Coronary artery (tissue), 2 donors: Measurements from ENCODE around the gene HOXB7.

Source experiments
- DNase-seq: peaks from one replicate; pipeline ENCODE4 v3.0.0-alpha.2; 2017; ENCODE audit warnings: low spot score
- H3K27ac ChIP-seq, 2 donors: fragments of 200-600 bp; sonication (generic); one replicate each; pipeline ENCODE4 v1.5.1; 2016 to 2019
- H3K4me3 ChIP-seq: fragments of 200-600 bp; sonication (generic); 2 replicates; pipeline ENCODE4 v1.5.1; 2016; ENCODE audit warnings: mild to moderate bottlenecking, moderate library complexity
- TF ChIP-seq, protein P1 (sequence below): fragments of 200-600 bp; sonication (generic); IDR thresholded peaks from one replicate; pipeline ENCODE4 v1.5.1; 2019; ENCODE audit warnings: antibody characterized with exemption

HOXB7 gene

DNA sequence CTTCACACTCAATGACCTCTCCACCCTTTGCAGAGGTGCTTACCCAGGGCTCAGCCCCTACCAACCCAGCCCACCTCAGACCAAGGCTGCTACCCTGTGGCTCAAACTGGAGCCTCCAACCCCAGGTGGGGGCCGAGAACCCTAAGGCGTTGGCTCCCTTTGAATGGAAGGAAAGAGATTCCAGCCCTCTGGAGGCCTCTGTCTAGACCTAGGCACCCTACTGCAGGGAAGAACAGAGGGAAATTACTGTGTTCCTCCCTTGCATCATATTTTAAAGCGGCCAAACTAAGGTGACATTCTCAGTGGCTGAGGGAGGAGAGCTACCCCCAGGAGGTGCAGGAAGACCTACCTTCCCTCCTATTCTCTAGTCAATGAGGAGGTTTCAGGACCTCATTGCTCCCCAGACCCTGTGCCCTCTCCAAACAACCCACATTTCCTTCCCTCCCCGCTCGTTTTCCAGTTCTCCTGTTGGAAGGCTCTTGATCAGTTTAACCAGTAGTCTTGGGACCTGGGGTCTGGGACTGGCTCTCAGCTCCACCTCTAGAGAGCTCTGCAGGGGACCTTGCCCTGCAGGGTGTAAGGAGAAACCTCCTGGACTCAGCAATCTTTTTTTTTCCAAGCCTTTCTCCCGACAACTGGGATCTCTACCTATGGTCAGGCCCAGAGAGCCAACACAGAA lies 9.8 kb upstream of the HOXB7 start:
- no peak for DNase-seq
- Histone ChIP-seq H3K27ac (no peak overlapping the region), H3K4me3 (no peak overlapping the region)
- TF ChIP-seq, protein P1, sequence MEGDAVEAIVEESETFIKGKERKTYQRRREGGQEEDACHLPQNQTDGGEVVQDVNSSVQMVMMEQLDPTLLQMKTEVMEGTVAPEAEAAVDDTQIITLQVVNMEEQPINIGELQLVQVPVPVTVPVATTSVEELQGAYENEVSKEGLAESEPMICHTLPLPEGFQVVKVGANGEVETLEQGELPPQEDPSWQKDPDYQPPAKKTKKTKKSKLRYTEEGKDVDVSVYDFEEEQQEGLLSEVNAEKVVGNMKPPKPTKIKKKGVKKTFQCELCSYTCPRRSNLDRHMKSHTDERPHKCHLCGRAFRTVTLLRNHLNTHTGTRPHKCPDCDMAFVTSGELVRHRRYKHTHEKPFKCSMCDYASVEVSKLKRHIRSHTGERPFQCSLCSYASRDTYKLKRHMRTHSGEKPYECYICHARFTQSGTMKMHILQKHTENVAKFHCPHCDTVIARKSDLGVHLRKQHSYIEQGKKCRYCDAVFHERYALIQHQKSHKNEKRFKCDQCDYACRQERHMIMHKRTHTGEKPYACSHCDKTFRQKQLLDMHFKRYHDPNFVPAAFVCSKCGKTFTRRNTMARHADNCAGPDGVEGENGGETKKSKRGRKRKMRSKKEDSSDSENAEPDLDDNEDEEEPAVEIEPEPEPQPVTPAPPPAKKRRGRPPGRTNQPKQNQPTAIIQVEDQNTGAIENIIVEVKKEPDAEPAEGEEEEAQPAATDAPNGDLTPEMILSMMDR: no peak

DNA sequence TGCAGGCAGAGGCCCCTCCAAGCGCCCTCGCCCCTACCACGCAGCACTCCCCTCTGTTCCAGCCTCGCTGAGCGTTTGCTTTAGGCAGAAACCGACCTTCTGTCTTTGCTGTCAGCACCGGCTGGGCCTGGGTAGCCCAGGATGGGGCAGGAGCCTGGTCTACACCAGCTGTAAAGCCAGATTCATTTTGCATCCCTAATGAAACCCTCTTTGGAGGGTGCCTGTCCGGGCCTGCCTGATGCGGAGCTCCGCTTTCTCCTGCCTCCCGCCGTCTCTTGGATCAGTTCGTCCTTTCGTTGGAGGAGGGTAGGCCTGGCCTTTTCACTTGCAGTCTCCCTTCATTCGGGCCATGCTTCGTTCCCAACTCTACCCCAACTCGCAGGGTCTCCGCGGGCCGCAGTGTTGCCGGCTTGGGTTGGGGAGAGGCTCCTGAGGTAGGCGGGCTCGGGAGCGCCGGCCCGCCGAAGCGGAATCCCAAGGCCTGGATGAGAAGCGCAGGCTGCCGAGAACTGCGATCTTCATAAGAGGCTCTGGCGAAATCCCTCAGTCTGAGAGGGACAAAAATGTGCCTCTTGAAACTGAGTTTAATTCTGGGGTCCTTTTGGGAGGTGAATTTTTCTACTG lies 9.1 kb upstream of the HOXB7 start:
- no peak for DNase-seq
- Histone ChIP-seq H3K4me3 (no peak overlapping the region), H3K27ac (no peak overlapping the region)
- TF ChIP-seq, protein P1: no peak

DNA sequence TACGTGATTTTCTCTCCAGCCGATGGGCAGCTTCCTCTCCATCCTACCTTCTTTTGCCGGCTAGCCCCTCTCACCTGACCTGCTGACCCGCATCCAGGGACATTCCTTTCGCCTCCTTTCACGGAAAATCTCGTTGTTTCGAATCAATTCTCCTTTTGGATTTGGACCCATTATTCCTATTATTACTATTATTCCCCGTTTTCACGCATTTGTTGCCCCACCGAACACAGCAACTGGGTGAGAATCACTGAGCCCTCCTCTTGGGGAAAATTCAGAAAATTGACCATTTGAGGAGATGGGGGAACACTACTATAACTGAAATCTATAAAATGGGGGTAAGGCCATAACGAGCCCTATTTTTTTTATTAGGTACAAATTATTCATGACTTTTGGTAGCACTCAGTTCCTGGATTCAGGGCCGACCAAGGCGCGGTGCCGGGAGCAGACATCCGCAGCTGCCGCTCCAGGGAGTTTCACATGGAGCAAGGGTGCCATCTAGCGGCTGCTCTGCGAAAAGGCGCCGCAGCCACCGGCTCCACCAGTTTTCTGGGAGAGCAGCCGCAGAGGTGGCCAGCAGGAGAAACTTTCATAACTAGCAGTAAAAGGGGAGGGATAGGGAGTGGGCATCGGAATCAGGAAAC lies 7.6 kb upstream of the HOXB7 start:
- no peak overlapping the region for H3K27ac ChIP-seq
- H3K4me3 ChIP-seq: no peak overlapping the region
- TF ChIP-seq, protein P1: peak; percentile 88
- peak; percentile 87 for DNase-seq

DNA sequence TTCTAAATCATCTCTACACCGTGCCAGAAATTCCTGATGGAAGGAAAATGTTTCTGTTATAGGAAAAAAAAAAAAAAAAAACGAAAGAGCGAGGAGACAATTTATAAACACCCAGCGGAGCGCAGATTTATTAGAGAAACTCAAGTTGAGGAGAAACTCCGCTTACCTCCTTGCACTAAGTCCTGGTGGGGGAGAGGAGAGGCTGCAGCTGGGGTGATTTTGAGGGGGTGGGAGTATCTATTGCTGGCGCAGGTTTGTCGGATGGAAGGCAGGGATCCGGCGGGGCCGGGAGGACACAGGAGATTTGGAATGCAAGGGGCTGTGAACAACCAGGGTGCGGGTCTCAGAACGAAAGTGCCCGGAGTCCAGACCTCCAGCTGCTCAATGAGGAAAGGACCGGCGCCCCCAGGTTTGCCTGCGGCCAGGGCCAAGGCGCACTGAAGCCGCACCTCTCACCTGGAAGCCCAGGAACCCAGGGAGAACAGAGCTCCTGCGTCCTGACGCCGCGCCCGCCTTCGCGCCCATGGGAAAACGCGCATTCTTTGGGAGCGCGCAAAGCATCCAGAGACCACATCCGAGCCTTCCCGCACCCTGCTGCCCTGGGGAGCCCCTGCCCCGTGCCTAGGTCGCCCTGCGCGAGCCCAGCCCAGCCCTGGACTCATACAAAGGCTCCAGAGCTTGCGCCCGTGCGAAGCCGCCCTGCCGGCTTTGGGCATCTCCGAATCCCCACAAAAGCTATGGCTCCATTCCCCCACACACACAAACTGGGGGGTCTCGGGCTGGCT lies 6.8 kb upstream of the HOXB7 start:
- TF ChIP-seq, protein P1: no peak
- no peak for DNase-seq
- H3K27ac ChIP-seq: no peak overlapping the region
- H3K4me3 ChIP-seq: no peak overlapping the region

DNA sequence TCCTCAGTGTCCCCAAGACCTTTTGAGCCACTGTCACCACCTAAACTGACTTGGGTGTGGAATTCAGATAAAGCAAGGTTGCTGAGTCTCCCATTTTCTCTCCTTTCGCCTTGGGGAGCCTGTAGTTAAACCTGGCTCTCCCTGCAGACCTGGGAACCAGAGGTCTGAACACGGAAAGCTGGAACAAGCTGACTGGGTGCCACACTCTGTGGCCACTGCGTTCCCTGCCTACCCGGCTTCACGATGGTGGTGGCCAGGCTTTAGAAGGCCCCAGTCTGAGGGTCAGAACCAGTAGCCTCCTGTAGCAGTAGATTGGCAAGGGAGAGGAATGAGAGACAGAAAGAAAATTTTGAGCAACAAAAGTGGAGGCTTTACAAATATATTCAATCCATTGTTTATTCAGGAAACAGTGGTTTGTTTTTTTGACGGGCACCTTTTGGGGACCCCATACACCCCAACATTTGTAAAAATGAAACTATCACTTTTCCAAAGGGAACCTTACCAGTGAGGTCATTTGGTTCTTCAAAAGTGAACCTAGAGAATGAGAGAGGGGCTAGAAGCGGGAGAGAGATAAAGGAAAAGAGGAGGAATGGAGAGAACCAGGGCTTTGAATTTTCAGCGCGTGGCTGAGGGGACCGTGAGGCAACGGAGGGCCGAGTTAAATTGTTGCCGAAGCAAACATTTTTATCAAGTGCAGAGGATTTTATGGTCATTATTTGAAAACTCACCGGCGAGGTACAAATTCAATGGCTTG lies 6.1 kb upstream of the HOXB7 start:
- Histone ChIP-seq H3K27ac (no peak overlapping the region), H3K4me3 (no peak overlapping the region)
- TF ChIP-seq, protein P1: no peak
- DNase-seq: no peak

DNA sequence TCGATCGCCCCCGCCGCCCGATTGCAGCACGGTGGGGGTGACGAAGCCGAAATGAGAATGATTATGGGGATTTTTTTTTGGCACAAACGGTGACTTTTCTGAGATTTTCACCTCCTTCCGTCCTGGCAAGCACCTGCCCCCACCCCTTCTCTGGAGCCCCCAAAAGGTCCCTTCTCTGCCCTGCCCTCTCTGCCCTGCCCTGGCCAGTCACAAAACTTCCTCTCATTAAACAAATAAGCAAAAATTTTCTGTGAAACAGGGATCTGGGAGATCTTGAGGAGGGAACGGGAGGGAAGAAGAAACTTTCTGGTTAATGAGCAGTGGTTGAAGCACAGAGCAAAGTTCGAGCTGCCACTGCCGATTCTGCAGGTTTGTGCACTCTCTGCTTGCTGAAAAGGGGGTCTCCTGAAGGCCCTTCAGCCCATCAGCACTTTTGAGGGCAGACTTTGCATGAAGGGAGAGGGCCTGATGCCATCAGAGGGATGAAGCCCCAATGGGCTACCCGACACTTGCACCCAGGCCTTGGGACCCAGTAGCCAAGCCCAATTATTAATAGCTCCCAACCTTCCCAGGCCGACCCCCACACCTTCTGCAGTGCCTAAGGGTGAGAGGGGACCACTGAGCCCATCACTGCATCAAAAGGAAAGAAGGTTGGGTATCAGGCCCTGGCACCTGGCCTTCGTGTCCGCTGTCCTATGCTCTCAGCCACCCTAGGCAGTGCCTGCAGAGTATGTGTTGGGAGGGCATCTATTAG lies 5.3 kb upstream of the HOXB7 start:
- Histone ChIP-seq H3K4me3 (no peak overlapping the region), H3K27ac (no peak overlapping the region)
- TF ChIP-seq, protein P1: no peak
- DNase-seq: no peak
